Stimulated activated naive CD8-positive, alpha-beta T cell treated with anti-CD3 and anti-CD28 coated beads, Interleukin-15, Interleukin-2, amounts not matched to agents 100 U/mL and 50 U/mL, for 24 hours (primary cell): ENCODE measurements around the gene PRKCB.
A peak's percentile ranks its signal among the peaks of the same experiment; 100 is the strongest.
"Not testable (repeated sequence)": the region's sequence is repeated elsewhere in the genome, so short reads cannot be mapped to it uniquely, and the experiment has no call there.

Experiments
- ATAC-seq: fragments of 150-1000 bp; cut with Tn5 transposase; one replicate; pipeline ENCODE4 v1.10.0; 2021
- DNase-seq: peaks from one replicate; pipeline ENCODE4 v3.0.0; 2021

Gene PRKCB

DNA sequence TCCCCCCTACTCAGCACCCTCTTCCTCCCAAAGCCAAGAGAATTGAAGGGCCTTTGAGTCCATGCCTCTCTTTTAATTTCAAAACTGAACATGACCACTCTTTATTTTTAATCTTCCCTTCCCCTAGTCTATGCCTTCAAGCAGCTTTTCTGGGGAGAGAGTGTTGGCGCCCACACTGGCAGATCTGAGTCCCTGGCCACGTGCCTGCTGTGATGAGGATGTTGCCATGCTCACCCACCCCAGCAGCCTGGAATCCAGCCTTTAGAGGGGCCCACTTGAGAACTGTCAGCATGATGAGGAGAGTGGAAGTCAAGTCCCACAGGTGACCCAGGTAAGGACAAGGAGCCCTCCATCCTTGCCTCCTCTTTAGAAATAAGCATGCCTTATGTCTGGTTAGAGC is 400.0 kb downstream of the PRKCB start:
- ATAC-seq (no peak), DNase-seq (no peak)

DNA sequence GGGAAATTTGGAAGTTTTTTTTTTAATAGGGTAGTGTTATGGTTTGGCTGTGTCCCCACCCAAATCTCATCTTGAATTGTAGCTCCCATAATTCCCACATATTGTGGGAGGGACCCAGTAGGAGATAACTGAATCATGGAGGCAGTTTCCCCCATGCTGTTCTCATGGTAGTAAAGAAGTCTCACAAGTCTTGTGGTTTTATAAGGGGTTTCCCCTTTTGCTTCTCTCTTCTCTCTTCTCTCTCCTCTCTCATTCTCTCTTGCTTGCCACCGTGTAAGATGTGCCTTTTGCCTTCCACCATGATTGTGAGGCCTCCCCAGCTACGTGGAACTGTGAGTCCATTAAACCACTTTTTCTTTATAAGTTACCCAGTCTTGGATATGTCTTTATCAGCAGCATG is 403.1 kb downstream of the PRKCB start:
- DNase-seq, ATAC-seq: not testable (repeated sequence)

DNA sequence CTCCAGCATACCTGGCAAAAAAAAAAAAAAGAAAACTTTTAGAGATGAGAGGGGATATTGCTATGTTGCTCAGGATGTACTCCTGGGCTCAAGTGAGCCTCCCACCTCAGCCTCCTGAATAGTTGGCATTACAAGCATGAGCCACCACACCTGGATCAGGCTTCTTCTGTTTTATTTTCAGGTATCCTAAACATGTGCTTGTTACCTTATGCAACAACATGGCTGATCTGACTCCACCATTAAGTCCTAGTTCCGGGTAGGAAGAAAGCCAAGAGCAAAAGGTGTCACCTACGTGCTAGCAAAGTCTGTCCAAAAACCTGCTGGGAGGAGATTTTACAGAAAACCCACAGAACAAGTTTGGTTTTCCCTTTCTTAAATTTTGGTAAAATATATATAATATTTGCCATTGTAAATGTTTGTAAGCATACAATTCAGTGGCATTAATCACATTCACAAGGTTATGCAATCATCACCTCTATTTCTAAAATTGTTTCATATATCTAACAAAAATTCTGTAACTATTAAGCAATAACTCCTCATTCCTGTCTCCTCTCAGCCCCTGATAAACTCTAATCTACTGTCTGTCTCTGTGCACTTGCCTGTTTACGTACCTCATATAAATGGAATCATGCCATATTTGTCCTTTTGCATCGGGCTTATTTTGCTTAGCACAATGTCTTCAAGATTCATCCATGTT is 411.3 kb downstream of the PRKCB start:
- DNase-seq (no peak), ATAC-seq (no peak)

DNA sequence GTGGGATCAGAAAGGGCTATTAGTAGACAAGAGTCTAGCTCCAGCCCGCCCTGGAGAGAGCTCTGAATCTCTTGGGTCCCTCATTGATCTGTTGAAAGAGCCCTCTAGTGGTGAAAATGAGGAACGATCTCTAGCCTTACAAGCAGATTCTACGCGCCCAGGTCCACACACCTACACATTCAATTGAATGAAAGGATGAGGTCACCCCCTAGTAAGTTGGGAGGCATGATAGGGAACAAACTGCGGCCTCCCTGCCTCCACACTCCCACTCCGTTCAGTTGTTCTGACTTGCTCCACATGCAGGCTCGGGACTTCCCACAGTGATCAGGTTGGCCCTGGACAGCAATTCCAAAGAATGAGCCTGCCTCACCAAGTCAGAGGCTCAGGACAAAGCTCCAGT is 417.4 kb downstream of the PRKCB start:
- DNase-seq: peak; percentile 27
- ATAC-seq: peak; percentile 69

DNA sequence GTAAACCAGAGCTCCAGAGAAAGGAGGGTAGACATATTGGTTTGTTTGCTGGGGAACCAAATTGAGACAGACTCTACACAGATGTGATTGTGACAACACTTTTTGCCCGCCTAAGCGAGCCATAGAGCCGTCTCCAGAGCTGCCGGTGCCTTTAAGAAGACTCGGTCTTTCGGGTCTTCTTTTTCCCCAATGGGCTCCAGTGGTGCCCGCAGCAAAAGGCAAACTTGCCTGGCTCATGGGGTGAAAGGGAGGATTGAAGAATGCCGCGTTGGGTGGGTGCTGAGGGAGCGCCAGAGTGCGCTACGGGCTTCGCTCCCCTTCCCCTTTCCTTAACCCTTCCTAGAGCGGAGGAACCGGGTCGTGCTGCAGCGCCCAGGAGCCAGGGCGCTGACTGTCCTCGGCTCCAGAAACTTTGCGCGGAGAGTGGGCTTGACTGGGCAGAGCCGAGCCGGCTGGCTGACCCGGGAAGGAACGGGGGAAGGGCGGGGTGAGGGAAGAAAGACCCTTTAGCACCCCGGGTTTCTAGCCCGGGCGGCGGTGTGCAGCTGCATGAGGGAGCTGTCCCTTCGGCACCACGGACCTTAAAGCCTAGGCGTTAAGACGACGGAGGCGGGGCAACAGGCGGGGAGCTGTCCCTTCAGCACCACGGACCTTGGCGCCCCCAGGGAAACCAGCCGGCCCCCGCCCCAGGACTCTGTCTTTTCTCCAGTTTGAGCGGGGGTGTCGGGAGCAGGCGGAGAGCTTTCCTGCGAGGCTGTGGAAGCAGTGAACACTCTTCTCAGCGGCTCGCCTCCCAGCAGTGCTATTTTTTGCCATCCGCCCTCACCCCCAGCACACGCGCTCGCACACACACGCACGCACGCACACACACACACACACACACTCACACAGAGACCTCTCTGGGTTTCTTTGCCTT is 419.9 kb downstream of the PRKCB start, which contains the start of gene CACNG3:
CACNG3 (plus strand) TSS at position 880 of the 916 bp plus-strand sequence. CDS start 420 bp downstream, outside the sequence.
- DNase-seq: peak; percentile 72
- ATAC-seq: peak; percentile 69

DNA sequence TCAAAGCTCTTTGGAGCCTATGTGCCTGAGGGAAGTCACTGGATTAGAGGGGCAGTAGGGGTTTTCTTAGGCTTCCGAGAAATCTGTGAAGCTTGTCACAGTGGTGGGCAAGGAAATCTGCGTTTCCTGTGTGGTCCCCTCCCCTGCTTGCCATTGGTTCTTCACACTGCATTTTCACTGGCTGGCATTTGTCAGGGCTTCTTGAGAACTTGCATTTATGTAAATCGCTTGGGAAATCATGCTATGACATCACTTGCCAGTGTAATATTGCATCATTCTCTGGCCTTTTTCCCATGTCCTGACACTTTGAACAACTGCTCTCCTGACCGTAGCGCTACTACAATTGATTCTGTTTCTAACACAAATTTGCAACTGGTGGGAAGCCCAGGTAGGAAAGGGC is 422.2 kb downstream of the PRKCB start:
- ATAC-seq: no peak
- no peak for DNase-seq

DNA sequence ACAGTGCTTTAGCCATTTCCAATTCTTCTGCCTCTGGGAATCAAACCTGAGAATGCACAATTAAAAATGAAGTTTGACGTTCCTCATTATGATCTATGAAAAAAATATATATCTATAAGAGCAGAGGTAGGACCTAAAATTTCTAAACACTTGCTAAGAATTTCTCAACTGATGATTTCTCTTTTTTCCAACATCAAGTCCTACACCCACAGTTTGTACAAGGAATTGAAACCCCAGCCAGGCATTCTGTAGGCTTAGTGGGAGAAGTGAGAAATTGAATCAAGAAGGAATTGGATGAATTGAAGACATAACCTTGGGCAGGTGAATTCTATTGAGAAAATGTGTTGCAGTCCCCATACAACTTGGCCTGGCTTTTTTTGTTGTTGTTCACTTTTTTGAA is 423.0 kb downstream of the PRKCB start:
- no peak for ATAC-seq

DNA sequence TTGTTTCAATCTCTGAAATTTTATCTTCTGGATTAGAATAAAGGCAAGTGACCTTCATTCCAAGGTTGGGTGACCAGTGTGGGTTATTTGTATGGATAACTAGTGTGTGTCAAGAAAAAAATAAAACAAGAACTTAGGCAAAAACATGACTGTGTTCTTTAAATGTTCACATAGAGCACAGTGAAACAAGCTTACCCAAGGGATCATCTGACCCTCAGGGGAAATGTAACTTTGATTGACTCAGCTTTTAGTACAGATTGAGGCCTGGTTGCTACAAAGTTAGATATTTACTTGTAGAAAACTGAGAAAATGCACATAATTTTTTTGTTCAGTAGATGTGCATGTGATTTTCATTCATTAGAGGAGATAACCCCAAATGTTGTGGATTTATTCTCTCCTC is 427.0 kb downstream of the PRKCB start:
- DNase-seq (no peak), ATAC-seq (no peak)

More for the DNA sequence above, 423.0 kb downstream of the PRKCB start:
- DNase-seq: no peak
